HG03457 (cell line): ENCODE data around the gene TAB3.

Source experiments
- ATAC-seq: cut with Tn5 transposase; IDR thresholded peaks from one replicate; pipeline ENCODE4 v1.9.1; 2021; ENCODE audit warnings: moderate number of reproducible peaks; ENCODE audit not compliant: unreplicated experiment

The TAB3 gene

DNA sequence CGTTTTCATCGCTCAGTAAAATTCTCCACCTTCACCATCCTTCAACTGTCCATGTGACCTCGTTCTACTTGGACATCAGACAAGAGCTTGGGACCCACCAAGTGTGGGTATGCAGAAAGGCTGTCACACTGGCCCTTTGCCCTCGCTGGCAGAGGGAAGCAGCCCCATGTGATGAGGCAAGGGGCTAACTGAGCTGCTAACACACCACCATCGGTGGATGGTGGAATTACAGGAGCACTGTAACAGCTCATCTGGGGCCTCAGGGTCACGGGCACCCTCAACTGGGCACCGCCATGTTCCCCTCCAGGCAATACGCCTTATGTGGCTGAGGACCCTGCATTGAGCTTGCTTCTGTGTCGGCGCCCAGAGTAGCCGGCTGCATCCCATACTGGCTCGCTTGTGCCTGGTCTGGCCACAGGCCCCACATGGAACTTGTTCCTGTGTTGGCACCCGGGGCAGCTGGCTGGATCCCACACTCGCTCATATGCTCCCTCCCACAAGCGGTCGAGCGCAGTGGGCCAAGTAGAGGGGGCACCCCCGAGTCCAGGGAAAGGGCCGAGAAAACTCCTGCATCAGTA is 109.5 kb downstream of the TAB3 start:
- no peak for ATAC-seq

DNA sequence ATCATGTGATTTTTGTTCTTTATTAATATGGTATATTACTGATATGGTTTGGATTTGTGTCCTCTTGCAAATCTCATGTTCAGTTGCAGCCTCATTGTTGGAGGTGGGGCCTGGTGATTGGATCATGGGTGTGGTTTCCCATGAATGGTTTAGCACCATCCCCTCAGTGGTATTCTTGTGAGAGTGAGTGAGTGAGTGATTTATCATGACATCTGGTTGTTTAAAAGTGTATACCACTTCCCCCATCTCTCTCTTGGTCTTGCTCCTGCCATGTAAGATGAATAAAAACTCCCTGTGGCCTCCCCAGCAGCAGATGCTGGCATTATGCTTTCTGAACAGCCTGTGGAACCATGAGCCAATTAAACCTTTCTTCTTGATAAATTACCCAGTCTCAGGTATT is 111.5 kb downstream of the TAB3 start:
- ATAC-seq: no peak
